Stimulated activated CD4-positive, alpha-beta T cell treated with anti-CD3 and anti-CD28 coated beads, Interleukin-15, amount 100 ng/mL, for 1 hour (primary cell): ENCODE measurements around the gene MYO10.
"Not testable (repeated sequence)": the region's sequence is repeated elsewhere in the genome, so short reads cannot be mapped to it uniquely, and the experiment has no call there.

ENCODE experiments used
- DNase-seq, 2 donors: peaks; one replicate each; pipeline ENCODE4 v3.0.0-alpha.2; 2020; ENCODE audit warnings: low read depth in 1 of 2, low spot score in 1 of 2

Gene MYO10

GRCh38 chr5:16721151-16722096 lies 214.7 kb downstream of the MYO10 start:
- DNase-seq, result no peak

DNA sequence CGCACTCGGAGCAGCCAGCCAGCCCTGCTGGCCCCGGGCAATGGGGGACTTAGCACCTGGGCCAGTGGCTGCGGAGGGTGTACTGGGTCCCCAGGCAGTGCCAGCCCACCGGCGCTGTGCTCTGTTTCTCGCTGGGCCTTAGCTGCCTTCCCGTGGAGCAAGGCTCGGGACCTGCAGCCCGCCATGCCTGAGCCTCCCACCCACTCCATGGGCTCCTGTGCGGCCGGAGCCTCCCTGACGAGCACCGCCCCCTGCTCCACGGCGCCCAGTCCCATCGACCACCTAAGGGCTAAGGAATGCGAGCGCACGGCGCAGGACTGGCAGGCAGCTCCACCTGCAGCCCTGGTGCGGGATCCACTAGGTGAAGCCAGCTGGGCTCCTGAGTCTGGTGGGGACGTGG lies 218.1 kb downstream of the MYO10 start:
- not testable (repeated sequence) for DNase-seq

DNA sequence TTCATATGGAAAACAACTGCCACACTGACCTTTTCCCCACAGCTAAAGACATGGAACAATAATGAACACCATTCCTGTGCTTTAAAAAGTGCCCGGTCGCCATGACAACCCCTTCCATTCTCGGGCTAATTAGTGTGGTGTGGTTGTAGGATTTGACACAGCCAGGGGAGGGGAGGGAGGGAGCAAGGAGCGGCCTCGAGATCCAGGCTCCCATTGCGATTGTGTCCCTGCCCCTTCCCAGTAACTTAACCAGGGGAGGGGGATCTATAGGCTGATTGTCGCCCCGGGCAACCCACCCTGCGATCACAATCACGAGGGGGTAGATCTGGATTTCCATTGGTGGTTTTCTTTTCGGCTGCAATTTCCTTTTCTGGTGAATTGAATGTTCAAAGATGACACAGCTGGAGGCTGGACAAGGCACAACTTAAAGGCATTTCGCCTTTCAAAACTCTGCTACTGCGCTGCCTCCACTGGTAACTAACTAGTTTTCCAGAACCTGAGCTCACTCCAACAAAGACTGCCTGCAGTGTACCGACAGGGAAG lies 222.6 kb downstream of the MYO10 start:
- DNase-seq, result no peak

- no peak for DNase-seq
Observed at GRCh38 chr5:16712620-16713019, 223.5 kb downstream of the MYO10 start.

GRCh38 chr5:16712178-16712577 lies 223.9 kb downstream of the MYO10 start:
- DNase-seq, result no peak

DNA sequence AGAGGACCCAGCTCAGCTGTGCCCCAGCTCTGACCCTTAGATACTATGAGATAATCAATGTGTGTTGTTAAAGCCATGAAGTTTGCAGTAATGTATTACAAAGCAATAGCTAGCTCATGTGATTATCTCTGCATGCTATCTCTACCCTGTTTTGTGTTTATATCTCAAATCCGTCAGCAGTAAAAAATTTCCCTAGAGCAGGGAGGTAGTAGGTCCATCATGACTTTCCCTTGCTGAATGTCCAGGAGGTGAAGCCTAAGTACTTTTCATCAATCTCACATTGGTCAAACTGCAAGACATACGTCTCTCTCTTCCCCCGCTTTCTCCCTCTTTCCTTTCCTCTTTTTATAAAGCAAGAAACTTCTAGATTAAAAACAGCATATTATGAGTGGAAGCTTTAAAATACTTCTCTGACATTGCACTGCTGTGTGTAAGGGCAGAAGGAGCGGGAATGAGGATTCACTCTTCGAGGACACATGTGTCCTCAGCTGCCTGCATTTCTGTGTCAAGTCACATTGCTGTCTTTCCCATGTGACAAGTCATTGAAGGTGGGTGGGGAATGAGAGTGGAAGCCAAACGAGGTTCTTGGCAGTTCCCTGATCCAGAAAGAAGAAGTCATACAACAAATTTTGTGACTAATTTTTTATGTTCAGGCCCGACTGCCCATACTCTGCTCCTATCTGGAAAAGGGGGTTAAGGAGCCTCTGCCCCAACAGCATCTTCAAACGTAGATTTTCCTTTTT lies 226.2 kb downstream of the MYO10 start:
- no peak for DNase-seq

GRCh38 chr5:16707869-16708192 lies 228.3 kb downstream of the MYO10 start:
- DNase-seq, result no peak

DNA sequence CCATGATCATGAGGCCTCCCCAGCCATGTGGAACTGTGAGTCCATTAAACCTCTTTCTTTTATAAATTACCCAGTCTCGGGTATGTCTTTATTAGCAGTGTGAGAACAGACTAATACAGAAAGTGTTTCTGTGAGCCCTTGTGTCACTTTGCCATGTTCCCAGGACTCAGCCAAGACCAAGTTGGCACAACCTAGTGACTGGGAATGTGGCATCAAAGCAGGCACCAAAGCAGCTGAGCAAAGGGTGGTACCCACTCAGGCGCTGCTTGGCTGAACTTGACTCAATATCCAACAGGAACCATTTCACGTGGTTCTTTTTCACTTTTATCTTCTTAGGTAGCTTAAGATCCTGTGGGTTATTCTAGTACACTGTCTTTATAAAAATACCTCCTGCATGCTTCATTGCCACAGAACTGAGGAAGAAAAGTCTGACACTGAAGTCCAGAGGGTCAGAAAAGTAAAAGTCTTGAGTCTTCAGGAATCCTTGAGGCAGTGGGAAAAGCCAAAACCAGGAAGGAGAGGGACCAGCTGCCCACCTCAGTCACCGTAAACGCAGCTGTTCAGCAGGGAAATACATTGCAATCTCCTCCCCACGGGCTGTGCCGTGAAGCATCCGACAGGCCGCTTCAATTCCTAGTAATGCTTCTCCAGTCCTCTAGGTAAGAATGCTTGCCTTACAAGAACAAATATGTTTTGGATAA lies 228.8 kb downstream of the MYO10 start:
- DNase-seq, result no peak

- DNase-seq, result no peak
Observed at GRCh38 chr5:16704945-16705344, 231.1 kb downstream of the MYO10 start.

DNA sequence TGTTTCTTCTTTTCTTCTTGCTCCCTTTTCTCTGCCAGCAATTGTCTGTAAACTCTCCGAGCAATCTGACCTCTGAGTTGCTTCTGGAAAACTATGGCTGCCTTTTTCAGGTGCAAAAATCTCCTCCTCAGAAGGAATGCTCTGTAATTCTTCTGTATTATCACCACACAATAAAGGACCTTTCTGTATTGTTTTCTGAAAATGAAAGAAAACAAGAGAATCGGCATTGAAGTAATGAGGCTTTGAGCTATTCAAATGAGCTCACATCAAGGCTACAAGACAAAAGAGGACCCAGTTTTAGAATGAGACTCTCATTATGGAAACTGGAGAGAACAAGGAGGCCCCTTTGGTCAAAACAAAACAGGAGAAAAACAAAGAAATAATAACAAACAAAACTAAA lies 233.1 kb downstream of the MYO10 start:
- DNase-seq, result no peak

DNA sequence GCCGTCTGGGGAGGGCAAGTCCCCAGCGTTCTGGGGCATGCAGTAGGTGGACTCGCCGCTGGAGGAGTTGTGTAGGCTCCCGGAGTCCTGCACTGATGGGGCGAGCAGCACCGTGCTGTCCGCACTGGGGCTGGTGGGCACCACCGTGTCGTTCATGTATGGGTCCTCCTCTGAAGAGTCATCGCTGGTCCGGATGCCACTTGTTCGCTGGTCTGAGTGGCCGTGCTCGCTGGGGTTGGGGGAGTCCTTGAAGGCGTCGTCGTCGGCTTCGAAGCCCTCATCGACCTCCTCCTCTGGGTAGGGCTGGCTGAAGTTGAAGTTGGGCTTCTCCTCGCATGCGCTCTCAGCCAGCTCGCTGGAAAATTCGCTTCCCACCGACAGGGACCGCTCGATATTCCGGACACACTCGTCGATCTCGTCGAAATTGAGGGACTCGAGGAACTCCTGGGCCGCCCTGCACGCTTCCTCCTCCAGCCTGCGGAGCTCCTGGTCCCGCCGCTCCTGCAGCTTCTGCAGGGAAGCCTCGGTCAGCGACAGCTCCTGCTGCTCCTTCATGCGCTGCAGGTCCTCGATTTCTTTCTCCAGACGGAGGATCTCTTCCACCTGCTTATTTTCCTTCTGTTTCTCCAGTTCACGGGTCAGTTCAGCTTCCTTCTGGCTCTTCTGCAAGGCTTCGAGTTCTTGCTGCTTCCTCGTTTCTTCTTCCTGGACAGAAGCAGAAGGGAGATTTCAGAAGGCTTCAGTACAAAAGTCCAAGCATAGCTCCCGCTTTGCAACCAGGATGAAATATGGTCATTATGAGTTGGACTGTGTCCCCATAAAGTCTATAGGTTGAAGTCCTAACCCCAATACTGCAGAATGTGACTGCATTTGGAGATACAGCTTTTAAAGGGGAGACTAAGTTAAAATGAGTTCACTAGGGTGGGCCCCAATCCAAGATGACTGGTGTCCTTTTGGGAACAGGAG lies 234.7 kb downstream of the MYO10 start:
- no peak for DNase-seq

- DNase-seq, result no peak
Observed at GRCh38 chr5:16700081-16700480, 236.0 kb downstream of the MYO10 start.

- DNase-seq, result no peak
Observed at GRCh38 chr5:16695779-16696178, 240.3 kb downstream of the MYO10 start.

GRCh38 chr5:16693879-16694278 lies 242.2 kb downstream of the MYO10 start:
- DNase-seq, result no peak

GRCh38 chr5:16691731-16692130 lies 244.4 kb downstream of the MYO10 start:
- no peak for DNase-seq

- no peak for DNase-seq
Observed at GRCh38 chr5:16690243-16690852, 245.7 kb downstream of the MYO10 start.

GRCh38 chr5:16687898-16688297 lies 248.2 kb downstream of the MYO10 start:
- DNase-seq, result no peak

- DNase-seq, result no peak
Observed at GRCh38 chr5:16685069-16685468, 251.0 kb downstream of the MYO10 start.

GRCh38 chr5:16681876-16682275 lies 254.2 kb downstream of the MYO10 start:
- no peak for DNase-seq

- no peak for DNase-seq
Observed at GRCh38 chr5:16679863-16680262, 256.2 kb downstream of the MYO10 start.
